GM23338 (cell line): ENCODE measurements around the gene RAD51B. TPM values are rescaled to one million over a fixed set of nuclear protein-coding genes. Genes with fewer than 3 reads are reported as not detected.

Experiments used
- ATAC-seq: fragments of 200-7000 bp; cut with Tn5 transposase; 3 replicates; pipeline ENCODE4 v1.9.1; 2020
- DNase-seq: peaks from one replicate; pipeline ENCODE4 v3.0.0-alpha.2; 2015; ENCODE audit warnings: low spot score
- H2AFZ ChIP-seq: fragments of 200-600 bp; sonication (generic); 2 replicates; pipeline ENCODE4 v1.8.0; 2016; ENCODE audit warnings: antibody characterized with exemption, mild to moderate bottlenecking, moderate library complexity
- H3F3A ChIP-seq: fragments of 200-600 bp; sonication (generic); replicated peaks from 2 replicates; pipeline ENCODE4 v1.8.0; 2017; ENCODE audit warnings: antibody characterized with exemption, mixed run types, low read depth
- H3K27ac ChIP-seq: fragments of 200-600 bp; sonication (generic); 2 replicates; pipeline ENCODE4 v1.6.1; 2016; ENCODE audit warnings: low read depth
- H3K27me3 ChIP-seq: fragments of 200-600 bp; sonication (generic); 2 replicates; pipeline ENCODE4 v1.8.0; 2016; ENCODE audit warnings: mild to moderate bottlenecking, mixed run types, moderate library complexity; ENCODE audit not compliant: insufficient read depth
- H3K36me3 ChIP-seq: fragments of 200-600 bp; sonication (generic); 2 replicates; pipeline ENCODE4 v1.8.0; 2016; ENCODE audit warnings: mild to moderate bottlenecking; ENCODE audit not compliant: insufficient read depth
- H3K4me1 ChIP-seq: fragments of 200-600 bp; sonication (generic); 2 replicates; pipeline ENCODE4 v1.8.0; 2016; ENCODE audit warnings: mild to moderate bottlenecking, moderate library complexity; ENCODE audit not compliant: insufficient read depth
- H3K4me2 ChIP-seq: fragments of 200-600 bp; sonication (generic); 2 replicates; pipeline ENCODE4 v1.7.1; 2017; ENCODE audit warnings: mixed run types
- H3K4me3 ChIP-seq: fragments of 200-600 bp; sonication (generic); 2 replicates; pipeline ENCODE4 v1.6.1; 2016; ENCODE audit warnings: mixed run types
- H3K79me2 ChIP-seq: fragments of 200-600 bp; sonication (generic); replicated peaks from 2 replicates; pipeline ENCODE4 v1.8.0; 2017; ENCODE audit warnings: mild to moderate bottlenecking; ENCODE audit not compliant: insufficient read depth
- H3K9me2 ChIP-seq: fragments of 200-600 bp; sonication (generic); 2 replicates; pipeline ENCODE4 v1.8.0; 2017; ENCODE audit not compliant: insufficient read depth
- H4K20me1 ChIP-seq: fragments of 200-600 bp; sonication (generic); replicated peaks from 2 replicates; pipeline ENCODE4 v1.8.0; 2017; ENCODE audit warnings: mild to moderate bottlenecking; ENCODE audit not compliant: insufficient read depth
- H3K27ac Mint-ChIP-seq: 2 replicates; pipeline ENCODE4 v1.8.0; 2020; ENCODE audit warnings: inconsistent platforms, mild to moderate bottlenecking, moderate library complexity, mixed read lengths
- H3K27me3 Mint-ChIP-seq: 3 replicates; pipeline ENCODE4 v1.8.0; 2022; ENCODE audit warnings: low read depth, mild to moderate bottlenecking, moderate library complexity, mixed read lengths, inconsistent platforms; ENCODE audit not compliant: insufficient read depth, poor library complexity
- H3K36me3 Mint-ChIP-seq: 3 replicates; pipeline ENCODE4 v1.8.0; 2021; ENCODE audit warnings: low read depth, mild to moderate bottlenecking, inconsistent platforms, moderate library complexity, mixed read lengths
- H3K4me1 Mint-ChIP-seq: 3 replicates; pipeline ENCODE4 v1.8.0; 2020; ENCODE audit warnings: mild to moderate bottlenecking, inconsistent platforms, mixed read lengths
- H3K4me3 Mint-ChIP-seq: 3 replicates; pipeline ENCODE4 v1.8.0; 2021; ENCODE audit warnings: moderate library complexity, mild to moderate bottlenecking, inconsistent platforms, mixed read lengths
- H3K9me3 Mint-ChIP-seq: 3 replicates; pipeline ENCODE4 v1.8.0; 2020; ENCODE audit warnings: moderate library complexity, mild to moderate bottlenecking, inconsistent platforms, mixed read lengths
- CREB1 ChIP-seq: fragments of 250-450 bp; sonication (Bioruptor Pico); IDR thresholded peaks from 2 replicates; pipeline ENCODE4 v1.5.0; 2020; ENCODE audit warnings: low read depth, mild to moderate bottlenecking, moderate library complexity
- EZH2 ChIP-seq: fragments of 200-600 bp; sonication (generic); IDR thresholded peaks from one replicate; pipeline ENCODE4 v1.8.0; 2017; ENCODE audit warnings: antibody characterized with exemption, mild to moderate bottlenecking, low read depth; ENCODE audit not compliant: unreplicated experiment
- EZH2phosphoT487 ChIP-seq: fragments of 200-600 bp; sonication (generic); IDR thresholded peaks from one replicate; pipeline ENCODE4 v1.8.1; 2018; ENCODE audit warnings: antibody characterized with exemption; ENCODE audit not compliant: unreplicated experiment
- JUNB ChIP-seq: IDR thresholded peaks from one replicate; pipeline ENCODE4 v1.6.1; 2016; ENCODE audit warnings: antibody characterized with exemption; ENCODE audit not compliant: unreplicated experiment
- NANOG ChIP-seq: IDR thresholded peaks from 2 replicates; pipeline ENCODE4 v1.6.1; 2016; ENCODE audit warnings: antibody characterized with exemption, borderline replicate concordance
- POLR2AphosphoS5 ChIP-seq: IDR thresholded peaks from 2 replicates; pipeline ENCODE4 v1.6.1; 2016; ENCODE audit warnings: antibody characterized with exemption, low read depth
- STAT1 ChIP-seq: IDR thresholded peaks from one replicate; pipeline ENCODE4 v1.6.1; 2016; ENCODE audit warnings: antibody characterized with exemption; ENCODE audit not compliant: unreplicated experiment
- ZNF114 ChIP-seq: fragments of 250-450 bp; sonication (Bioruptor Pico); IDR thresholded peaks from 2 replicates; pipeline ENCODE4 v1.5.0; 2020; ENCODE audit warnings: mild to moderate bottlenecking, moderate library complexity
- ZNF331 ChIP-seq: fragments of 250-450 bp; sonication (Bioruptor Pico); IDR thresholded peaks from 2 replicates; pipeline ENCODE4 v1.5.0; 2020; ENCODE audit warnings: low read depth, mild to moderate bottlenecking, moderate library complexity
- polyA plus RNA-seq: library from polyadenylated mRNA; unstranded; fragments of >200 nt; fragmentation: Nextera tagmentation; extraction: Ambion mirVana; gene quantifications from 2 replicates; pipeline ENCODE4 v1.2.1, GENCODE V29; 2016
- total RNA-seq: library from RNA; depleted of rRNA; stranded (reverse); fragments of >200 nt; shearing (Covaris generic); gene quantifications from 2 replicates; pipeline ENCODE4 v1.2.3, GENCODE V29; 2014
- TF ChIP-seq, protein P1 (sequence below): IDR thresholded peaks from one replicate; pipeline ENCODE4 v1.6.1; 2018; ENCODE audit warnings: antibody characterized with exemption; ENCODE audit not compliant: unreplicated experiment
- TF ChIP-seq, protein P2 (sequence below): IDR thresholded peaks from 2 replicates; pipeline ENCODE4 v1.6.1; 2016; ENCODE audit warnings: antibody characterized with exemption
- TF ChIP-seq, protein P3 (sequence below): fragments of 250-450 bp; sonication (Bioruptor Pico); IDR thresholded peaks from 2 replicates; pipeline ENCODE4 v1.5.0; 2020; ENCODE audit warnings: mild to moderate bottlenecking, moderate library complexity
- TF ChIP-seq, protein P4 (sequence below), 2 experiments: fragments of 200-600 bp in 1 of 2; sonication (generic) in 1 of 2; conservative IDR thresholded peaks; 2 replicates each; pipeline versions ENCODE4 v1.5.1 to v1.6.1; 2016 to 2017; ENCODE audit warnings: antibody characterized with exemption in 2 of 2, low read depth in 2 of 2, mild to moderate bottlenecking in 2 of 2, moderate library complexity in 1 of 2

Gene RAD51B
- total and polyA plus RNA-seq, 2 experiments from 2014 or later, result 15.7 to 29.1 TPM

DNA sequence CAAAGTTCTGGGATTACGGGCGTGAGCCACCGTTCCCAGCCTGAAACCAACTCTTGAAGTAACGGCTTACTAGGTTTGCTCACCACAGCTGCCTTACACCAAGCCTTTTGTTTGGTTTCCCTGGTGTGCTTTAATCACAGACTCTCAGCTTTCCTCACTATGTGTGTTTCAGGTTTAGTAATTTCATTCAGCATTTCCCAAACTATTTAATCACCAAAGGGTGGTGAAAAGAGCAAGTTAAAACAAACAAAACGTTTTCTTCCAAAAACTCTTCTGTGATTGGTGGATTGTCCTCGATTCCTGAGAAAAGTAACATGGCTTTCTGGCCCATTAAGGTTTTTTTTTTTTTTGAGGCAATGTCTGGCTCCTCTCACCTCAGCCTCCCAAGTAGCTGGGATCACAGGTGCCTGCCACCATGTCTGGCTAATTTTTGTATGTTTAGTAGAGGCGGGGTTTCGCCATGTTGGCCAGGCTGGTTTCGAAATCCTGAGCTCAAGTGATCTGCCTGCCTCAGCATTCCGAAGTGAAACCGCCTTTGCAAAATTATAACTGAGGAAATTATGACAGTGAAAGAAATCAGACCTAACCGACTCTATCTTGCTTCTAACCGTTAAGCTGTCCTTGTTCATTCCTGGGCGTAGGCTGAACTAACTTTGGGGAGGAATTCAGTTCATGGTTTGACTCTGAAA, 1.7 kb upstream of the RAD51B start:
- H3K4me2 ChIP-seq, result no peak overlapping the region
- no peaks in the 10 kb centered on the region for H3F3A ChIP-seq
- H3K4me1 ChIP-seq, result peaks cover 23% of the 10 kb centered on the region
- H3K27ac ChIP-seq, result no peak overlapping the region
- TF ChIP-seq NANOG (no peak), CREB1 (CRISPR knock-in tag) (no peak), ZNF331 (no peak), STAT1 (no peak), JUNB (no peak), ZNF114 (CRISPR knock-in tag) (no peak), POLR2AphosphoS5 (no peak), EZH2phosphoT487 (no peak), EZH2 (no peak)
- TF ChIP-seq, protein P1, sequence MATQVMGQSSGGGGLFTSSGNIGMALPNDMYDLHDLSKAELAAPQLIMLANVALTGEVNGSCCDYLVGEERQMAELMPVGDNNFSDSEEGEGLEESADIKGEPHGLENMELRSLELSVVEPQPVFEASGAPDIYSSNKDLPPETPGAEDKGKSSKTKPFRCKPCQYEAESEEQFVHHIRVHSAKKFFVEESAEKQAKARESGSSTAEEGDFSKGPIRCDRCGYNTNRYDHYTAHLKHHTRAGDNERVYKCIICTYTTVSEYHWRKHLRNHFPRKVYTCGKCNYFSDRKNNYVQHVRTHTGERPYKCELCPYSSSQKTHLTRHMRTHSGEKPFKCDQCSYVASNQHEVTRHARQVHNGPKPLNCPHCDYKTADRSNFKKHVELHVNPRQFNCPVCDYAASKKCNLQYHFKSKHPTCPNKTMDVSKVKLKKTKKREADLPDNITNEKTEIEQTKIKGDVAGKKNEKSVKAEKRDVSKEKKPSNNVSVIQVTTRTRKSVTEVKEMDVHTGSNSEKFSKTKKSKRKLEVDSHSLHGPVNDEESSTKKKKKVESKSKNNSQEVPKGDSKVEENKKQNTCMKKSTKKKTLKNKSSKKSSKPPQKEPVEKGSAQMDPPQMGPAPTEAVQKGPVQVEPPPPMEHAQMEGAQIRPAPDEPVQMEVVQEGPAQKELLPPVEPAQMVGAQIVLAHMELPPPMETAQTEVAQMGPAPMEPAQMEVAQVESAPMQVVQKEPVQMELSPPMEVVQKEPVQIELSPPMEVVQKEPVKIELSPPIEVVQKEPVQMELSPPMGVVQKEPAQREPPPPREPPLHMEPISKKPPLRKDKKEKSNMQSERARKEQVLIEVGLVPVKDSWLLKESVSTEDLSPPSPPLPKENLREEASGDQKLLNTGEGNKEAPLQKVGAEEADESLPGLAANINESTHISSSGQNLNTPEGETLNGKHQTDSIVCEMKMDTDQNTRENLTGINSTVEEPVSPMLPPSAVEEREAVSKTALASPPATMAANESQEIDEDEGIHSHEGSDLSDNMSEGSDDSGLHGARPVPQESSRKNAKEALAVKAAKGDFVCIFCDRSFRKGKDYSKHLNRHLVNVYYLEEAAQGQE, result no peak
- TF ChIP-seq, protein P2, sequence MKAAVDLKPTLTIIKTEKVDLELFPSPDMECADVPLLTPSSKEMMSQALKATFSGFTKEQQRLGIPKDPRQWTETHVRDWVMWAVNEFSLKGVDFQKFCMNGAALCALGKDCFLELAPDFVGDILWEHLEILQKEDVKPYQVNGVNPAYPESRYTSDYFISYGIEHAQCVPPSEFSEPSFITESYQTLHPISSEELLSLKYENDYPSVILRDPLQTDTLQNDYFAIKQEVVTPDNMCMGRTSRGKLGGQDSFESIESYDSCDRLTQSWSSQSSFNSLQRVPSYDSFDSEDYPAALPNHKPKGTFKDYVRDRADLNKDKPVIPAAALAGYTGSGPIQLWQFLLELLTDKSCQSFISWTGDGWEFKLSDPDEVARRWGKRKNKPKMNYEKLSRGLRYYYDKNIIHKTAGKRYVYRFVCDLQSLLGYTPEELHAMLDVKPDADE, result no peak
- TF ChIP-seq, protein P3, sequence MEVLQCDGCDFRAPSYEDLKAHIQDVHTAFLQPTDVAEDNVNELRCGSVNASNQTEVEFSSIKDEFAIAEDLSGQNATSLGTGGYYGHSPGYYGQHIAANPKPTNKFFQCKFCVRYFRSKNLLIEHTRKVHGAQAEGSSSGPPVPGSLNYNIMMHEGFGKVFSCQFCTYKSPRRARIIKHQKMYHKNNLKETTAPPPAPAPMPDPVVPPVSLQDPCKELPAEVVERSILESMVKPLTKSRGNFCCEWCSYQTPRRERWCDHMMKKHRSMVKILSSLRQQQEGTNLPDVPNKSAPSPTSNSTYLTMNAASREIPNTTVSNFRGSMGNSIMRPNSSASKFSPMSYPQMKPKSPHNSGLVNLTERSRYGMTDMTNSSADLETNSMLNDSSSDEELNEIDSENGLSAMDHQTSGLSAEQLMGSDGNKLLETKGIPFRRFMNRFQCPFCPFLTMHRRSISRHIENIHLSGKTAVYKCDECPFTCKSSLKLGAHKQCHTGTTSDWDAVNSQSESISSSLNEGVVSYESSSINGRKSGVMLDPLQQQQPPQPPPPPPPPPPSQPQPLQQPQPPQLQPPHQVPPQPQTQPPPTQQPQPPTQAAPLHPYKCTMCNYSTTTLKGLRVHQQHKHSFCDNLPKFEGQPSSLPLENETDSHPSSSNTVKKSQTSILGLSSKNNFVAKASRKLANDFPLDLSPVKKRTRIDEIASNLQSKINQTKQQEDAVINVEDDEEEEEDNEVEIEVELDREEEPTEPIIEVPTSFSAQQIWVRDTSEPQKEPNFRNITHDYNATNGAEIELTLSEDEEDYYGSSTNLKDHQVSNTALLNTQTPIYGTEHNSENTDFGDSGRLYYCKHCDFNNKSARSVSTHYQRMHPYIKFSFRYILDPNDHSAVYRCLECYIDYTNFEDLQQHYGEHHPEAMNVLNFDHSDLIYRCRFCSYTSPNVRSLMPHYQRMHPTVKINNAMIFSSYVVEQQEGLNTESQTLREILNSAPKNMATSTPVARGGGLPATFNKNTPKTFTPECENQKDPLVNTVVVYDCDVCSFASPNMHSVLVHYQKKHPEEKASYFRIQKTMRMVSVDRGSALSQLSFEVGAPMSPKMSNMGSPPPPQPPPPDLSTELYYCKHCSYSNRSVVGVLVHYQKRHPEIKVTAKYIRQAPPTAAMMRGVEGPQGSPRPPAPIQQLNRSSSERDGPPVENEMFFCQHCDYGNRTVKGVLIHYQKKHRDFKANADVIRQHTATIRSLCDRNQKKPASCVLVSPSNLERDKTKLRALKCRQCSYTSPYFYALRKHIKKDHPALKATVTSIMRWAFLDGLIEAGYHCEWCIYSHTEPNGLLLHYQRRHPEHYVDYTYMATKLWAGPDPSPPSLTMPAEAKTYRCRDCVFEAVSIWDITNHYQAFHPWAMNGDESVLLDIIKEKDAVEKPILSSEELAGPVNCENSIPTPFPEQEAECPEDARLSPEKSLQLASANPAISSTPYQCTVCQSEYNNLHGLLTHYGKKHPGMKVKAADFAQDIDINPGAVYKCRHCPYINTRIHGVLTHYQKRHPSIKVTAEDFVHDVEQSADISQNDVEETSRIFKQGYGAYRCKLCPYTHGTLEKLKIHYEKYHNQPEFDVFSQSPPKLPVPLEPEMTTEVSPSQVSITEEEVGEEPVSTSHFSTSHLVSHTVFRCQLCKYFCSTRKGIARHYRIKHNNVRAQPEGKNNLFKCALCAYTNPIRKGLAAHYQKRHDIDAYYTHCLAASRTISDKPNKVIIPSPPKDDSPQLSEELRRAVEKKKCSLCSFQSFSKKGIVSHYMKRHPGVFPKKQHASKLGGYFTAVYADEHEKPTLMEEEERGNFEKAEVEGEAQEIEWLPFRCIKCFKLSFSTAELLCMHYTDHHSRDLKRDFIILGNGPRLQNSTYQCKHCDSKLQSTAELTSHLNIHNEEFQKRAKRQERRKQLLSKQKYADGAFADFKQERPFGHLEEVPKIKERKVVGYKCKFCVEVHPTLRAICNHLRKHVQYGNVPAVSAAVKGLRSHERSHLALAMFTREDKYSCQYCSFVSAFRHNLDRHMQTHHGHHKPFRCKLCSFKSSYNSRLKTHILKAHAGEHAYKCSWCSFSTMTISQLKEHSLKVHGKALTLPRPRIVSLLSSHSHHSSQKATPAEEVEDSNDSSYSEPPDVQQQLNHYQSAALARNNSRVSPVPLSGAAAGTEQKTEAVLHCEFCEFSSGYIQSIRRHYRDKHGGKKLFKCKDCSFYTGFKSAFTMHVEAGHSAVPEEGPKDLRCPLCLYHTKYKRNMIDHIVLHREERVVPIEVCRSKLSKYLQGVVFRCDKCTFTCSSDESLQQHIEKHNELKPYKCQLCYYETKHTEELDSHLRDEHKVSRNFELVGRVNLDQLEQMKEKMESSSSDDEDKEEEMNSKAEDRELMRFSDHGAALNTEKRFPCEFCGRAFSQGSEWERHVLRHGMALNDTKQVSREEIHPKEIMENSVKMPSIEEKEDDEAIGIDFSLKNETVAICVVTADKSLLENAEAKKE, result no peak
- TF ChIP-seq, protein P4, sequence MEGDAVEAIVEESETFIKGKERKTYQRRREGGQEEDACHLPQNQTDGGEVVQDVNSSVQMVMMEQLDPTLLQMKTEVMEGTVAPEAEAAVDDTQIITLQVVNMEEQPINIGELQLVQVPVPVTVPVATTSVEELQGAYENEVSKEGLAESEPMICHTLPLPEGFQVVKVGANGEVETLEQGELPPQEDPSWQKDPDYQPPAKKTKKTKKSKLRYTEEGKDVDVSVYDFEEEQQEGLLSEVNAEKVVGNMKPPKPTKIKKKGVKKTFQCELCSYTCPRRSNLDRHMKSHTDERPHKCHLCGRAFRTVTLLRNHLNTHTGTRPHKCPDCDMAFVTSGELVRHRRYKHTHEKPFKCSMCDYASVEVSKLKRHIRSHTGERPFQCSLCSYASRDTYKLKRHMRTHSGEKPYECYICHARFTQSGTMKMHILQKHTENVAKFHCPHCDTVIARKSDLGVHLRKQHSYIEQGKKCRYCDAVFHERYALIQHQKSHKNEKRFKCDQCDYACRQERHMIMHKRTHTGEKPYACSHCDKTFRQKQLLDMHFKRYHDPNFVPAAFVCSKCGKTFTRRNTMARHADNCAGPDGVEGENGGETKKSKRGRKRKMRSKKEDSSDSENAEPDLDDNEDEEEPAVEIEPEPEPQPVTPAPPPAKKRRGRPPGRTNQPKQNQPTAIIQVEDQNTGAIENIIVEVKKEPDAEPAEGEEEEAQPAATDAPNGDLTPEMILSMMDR (conservative IDR thresholded peaks at IDR 0.05; ENCODE audit: low read depth in 2 of 2), result no peak
- no peak overlapping the region; the same call in 1 of the 2 replicates for H3K27ac Mint-ChIP-seq
- H3K4me3 ChIP-seq, result no peak overlapping the region
- H3K36me3 Mint-ChIP-seq, result peaks cover 7% of the 10 kb centered on the region; the same call in 2 of the 3 replicates
- peaks cover 28% of the 10 kb centered on the region for H3K4me1 Mint-ChIP-seq
- H2AFZ ChIP-seq, result no peak overlapping the region
- no peaks in the 10 kb centered on the region for H4K20me1 ChIP-seq
- DNase-seq, result no peak
- H3K79me2 ChIP-seq, result peaks cover 21% of the 10 kb centered on the region
- H3K9me3 Mint-ChIP-seq, result no peaks in the 10 kb centered on the region
- H3K4me3 Mint-ChIP-seq, result peak overlapping the region; percentile 56
- peaks cover 17% of the 10 kb centered on the region for H3K27me3 Mint-ChIP-seq
- ATAC-seq, result no peak
- H3K9me2 ChIP-seq, result no peaks in the 10 kb centered on the region
- H3K36me3 ChIP-seq, result peaks cover 9% of the 10 kb centered on the region; the same call in 1 of the 2 replicates
- H3K27me3 ChIP-seq, result no peaks in the 10 kb centered on the region
